Uterus (tissue), 2 donors: Measurements from ENCODE around the gene IDH2.

Experiments used
- CTCF ChIP-seq, 4 experiments: fragments of 200-600 bp in 2 of 4; fragments of 450-650 bp in 2 of 4; sonication (generic) in 2 of 4; IDR thresholded peaks; one replicate each; pipeline ENCODE4 v1.5.1; 2016 to 2019; ENCODE audit warnings: antibody characterized with exemption in 4 of 4, mild to moderate bottlenecking in 2 of 4, moderate library complexity in 1 of 4
- POLR2A ChIP-seq, 2 donors: fragments of 450-650 bp; IDR thresholded peaks; one replicate each; pipeline ENCODE4 v1.6.1; 2016; ENCODE audit warnings: antibody characterized with exemption in 2 of 2, mild to moderate bottlenecking in 1 of 2, moderate library complexity in 1 of 2

- TF ChIP-seq CTCF (IDR thresholded peaks at IDR 0.05) = no peak
- TF ChIP-seq POLR2A (IDR thresholded peaks at IDR 0.05) = no peak
Measured at GRCh38 chr15:90042766-90043529, 59.3 kb downstream of the IDH2 start.
